Sigmoid colon (tissue), 7 donors: ENCODE data around the gene OSMR. TPM values are rescaled to one million over a fixed set of nuclear protein-coding genes. Genes with fewer than 3 reads are reported as not detected.
"Not testable (repeated sequence)": the region's sequence is repeated elsewhere in the genome, so short reads cannot be mapped to it uniquely, and the experiment has no call there.

Source experiments
- DNase-seq: peaks from one replicate; pipeline ENCODE4 v3.0.0-alpha.2; 2019
- H3K27ac ChIP-seq, 4 donors: fragments of 200-600 bp; sonication (generic); one replicate each; pipeline ENCODE4 v1.5.1; 2016 to 2019; ENCODE audit warnings: mild to moderate bottlenecking in 1 of 4
- H3K27me3 ChIP-seq, 3 donors: fragments of 200-600 bp; sonication (generic); one replicate each; pipeline ENCODE4 v1.5.1; 2019; ENCODE audit warnings: mild to moderate bottlenecking in 1 of 3
- H3K36me3 ChIP-seq, 4 donors: fragments of 200-600 bp; sonication (generic); one replicate each; pipeline ENCODE4 v1.5.1; 2016 to 2019
- H3K4me1 ChIP-seq, 4 donors: fragments of 200-600 bp; sonication (generic); one replicate each; pipeline ENCODE4 v1.5.1; 2017 to 2019
- H3K4me3 ChIP-seq, 4 donors: fragments of 200-600 bp; sonication (generic); one replicate each; pipeline ENCODE4 v1.5.1; 2017 to 2019; ENCODE audit warnings: mild to moderate bottlenecking in 2 of 4, moderate library complexity in 1 of 4
- H3K9me3 ChIP-seq, 4 donors: fragments of 200-600 bp in 3 of 4; sonication (generic) in 3 of 4; one replicate each; pipeline versions ENCODE4 v1.5.1 to v1.6.1; 2013 to 2019
- EP300 ChIP-seq, 4 donors: sonication (generic); formaldehyde crosslinking; IDR thresholded peaks; one replicate each; pipeline ENCODE4 v1.6.1; 2017; ENCODE audit warnings: antibody characterized with exemption in 4 of 4
- POLR2A ChIP-seq, 2 donors: fragments of 450-650 bp; IDR thresholded peaks; one replicate each; pipeline ENCODE4 v1.6.1; 2016; ENCODE audit warnings: antibody characterized with exemption in 2 of 2, mild to moderate bottlenecking in 2 of 2, moderate library complexity in 2 of 2
- POLR2AphosphoS5 ChIP-seq, 4 donors: sonication (generic); formaldehyde crosslinking; IDR thresholded peaks; one replicate each; pipeline ENCODE4 v1.6.1; 2017; ENCODE audit warnings: antibody characterized with exemption in 4 of 4
- WGBS, 2 donors: extraction: QIAGEN DNeasy Blood & Tissue Kit; methylation state at CpG; one replicate each; pipeline ENCODE4 v1.1.7; 2013; 5-methylcytosine and 5-hydroxymethylcytosine counted together
- intact Hi-C: fragments of 100-400 bp; cut with DNase I; formaldehyde crosslinking; loops from one replicate; pipeline ENCODE4 v1.15.1; 2023
- polyA plus RNA-seq, 3 donors: library from polyadenylated mRNA; stranded (reverse); fragments of 200-250 nt; gene quantifications; one replicate each; pipeline ENCODE4 v1.2.3, GENCODE V29; 2013
- total RNA-seq, 4 donors: library from RNA; depleted of rRNA; stranded (reverse); fragments of >200 nt; gene quantifications; one replicate each; pipeline ENCODE4 v1.1.0, GENCODE V29; 2016
- TF ChIP-seq, protein P1 (sequence below), 4 experiments: fragments of 450-650 bp in 3 of 4; fragments of 200-600 bp in 1 of 4; IDR thresholded peaks; one replicate each; pipeline ENCODE4 v1.5.1; 2016 to 2019; ENCODE audit warnings: antibody characterized with exemption in 4 of 4, mild to moderate bottlenecking in 3 of 4, moderate library complexity in 2 of 4
- donor health status: healthy with polysubstance abuse.
- donor health status: Bipolar disorder and iron deficiency.
- donor health status: healthy.

OSMR gene
- total and polyA plus RNA-seq, 7 donors, result 0.60 to 65.3 (median 18.5) TPM

DNA sequence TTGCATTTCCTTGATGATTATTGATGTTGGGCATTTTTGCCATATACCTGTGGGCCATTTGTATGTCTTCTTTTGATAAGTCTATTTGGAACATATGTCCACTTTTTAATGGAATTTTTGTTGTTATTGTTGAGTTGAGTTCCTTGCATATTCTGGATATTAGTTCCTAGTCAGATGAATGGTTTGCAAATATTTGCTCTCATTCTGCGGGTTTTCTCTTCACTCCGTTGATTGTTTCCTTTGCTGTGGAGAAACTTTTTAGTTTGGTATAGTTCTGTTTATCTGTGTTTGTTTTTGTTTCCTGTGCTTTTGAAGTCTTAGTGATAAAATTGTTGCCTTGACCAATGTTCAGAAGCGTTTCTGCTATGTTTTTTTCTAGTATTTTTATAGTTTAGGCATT is 13.0 kb downstream of the OSMR start:
- intact Hi-C loops, result no loop called here
- TF ChIP-seq POLR2AphosphoS5 (IDR thresholded peaks at IDR 0.05) (no peak), EP300 (IDR thresholded peaks at IDR 0.05) (no peak), POLR2A (IDR thresholded peaks at IDR 0.05) (no peak)
- TF ChIP-seq, protein P1, sequence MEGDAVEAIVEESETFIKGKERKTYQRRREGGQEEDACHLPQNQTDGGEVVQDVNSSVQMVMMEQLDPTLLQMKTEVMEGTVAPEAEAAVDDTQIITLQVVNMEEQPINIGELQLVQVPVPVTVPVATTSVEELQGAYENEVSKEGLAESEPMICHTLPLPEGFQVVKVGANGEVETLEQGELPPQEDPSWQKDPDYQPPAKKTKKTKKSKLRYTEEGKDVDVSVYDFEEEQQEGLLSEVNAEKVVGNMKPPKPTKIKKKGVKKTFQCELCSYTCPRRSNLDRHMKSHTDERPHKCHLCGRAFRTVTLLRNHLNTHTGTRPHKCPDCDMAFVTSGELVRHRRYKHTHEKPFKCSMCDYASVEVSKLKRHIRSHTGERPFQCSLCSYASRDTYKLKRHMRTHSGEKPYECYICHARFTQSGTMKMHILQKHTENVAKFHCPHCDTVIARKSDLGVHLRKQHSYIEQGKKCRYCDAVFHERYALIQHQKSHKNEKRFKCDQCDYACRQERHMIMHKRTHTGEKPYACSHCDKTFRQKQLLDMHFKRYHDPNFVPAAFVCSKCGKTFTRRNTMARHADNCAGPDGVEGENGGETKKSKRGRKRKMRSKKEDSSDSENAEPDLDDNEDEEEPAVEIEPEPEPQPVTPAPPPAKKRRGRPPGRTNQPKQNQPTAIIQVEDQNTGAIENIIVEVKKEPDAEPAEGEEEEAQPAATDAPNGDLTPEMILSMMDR (IDR thresholded peaks at IDR 0.05), result no peak
- H3K36me3 ChIP-seq, result no peaks in the 10 kb centered on the region
- H3K9me3 ChIP-seq, result peaks cover 0 to 2% (median 0%) of the 10 kb centered on the region in 4 donors
- no peaks in the 10 kb centered on the region for H3K27me3 ChIP-seq
- DNase-seq, result no peak
- no peak overlapping the region for H3K27ac ChIP-seq
- 51 to 75% methylated on average over 3 of the region's 3 CpGs for WGBS, 2 donors
- no peak overlapping the region for H3K4me3 ChIP-seq
- peaks cover 0 to 4% (median 0%) of the 10 kb centered on the region in 4 donors for H3K4me1 ChIP-seq

DNA sequence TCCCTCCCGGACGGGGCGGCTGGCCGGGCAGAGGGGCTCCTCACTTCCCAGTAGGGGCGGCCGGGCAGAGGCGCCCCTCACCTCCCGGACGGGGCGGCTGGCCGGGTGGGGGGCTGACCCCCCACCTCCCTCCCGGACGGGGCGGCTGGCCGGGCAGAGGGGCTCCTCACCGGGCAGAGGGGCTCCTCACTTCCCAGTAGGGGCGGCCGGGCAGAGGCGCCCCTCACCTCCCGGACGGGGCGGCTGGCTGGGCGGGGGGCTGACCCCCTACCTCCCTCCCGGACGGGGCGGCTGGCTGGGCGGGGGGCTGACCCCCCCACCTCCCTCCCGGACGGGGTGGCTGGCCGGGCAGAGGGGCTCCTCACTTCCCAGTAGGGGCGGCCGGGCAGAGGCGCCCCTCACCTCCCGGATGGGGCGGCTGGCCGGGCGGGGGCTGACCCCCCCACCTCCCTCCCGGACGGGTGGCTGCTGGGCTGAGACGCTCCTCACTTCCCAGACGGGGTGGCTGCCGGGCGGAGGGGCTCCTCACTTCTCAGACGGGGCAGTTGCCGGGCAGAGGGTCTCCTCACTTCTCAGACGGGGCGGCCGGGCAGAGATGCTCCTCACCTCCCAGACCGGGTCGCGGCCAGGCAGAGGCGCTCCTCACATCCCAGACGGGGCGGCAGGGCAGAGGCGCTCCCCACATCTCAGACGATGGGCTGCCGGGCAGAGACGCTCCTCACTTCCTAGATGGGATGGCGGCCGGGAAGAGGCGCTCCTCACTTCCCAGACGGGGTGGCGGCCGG is 16.4 kb downstream of the OSMR start:
- 94 to 97% methylated on average over 53 to 57 of the region's 64 CpGs for WGBS, 2 donors
- H3K27ac ChIP-seq, intact Hi-C loops, H3K27me3 ChIP-seq, DNase-seq, H3K36me3 ChIP-seq, H3K4me3 ChIP-seq, H3K9me3 ChIP-seq: not testable (repeated sequence)
- peaks cover 0 to 17% (median 8%) of the 10 kb centered on the region in 4 donors for H3K4me1 ChIP-seq

DNA sequence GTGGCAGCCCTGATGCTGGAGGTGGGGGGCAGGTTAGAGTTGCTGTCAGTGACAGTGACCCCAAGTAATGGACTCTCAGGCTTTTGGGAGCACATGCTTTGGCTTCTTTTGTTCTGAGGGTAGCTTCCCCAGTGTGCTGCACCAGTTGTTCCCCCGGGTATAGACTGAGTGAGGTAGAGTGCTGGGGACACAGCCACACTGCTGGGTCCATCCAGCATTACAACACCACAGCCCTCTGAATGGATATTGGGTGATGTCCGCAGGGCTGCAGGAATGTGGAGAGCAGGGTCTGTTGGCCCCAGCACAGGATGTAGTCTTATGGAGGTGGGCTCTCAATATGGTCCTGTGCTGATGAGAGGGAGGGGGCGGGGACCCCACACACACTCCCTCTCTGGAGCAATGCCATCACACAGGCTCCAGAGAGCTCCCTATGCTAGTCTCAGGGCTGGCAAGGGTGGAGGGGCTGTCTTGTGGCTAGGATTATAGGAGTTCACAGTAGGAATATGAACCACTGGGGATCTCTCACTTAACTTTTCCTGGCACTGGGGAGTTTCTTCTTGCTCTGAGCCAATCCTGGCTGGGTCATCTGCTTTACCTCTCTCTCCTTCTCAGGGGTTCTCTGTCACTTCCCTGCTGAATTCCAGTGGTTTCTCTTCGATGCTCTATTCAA is 20.7 kb downstream of the OSMR start:
- peaks cover 0 to 20% (median 0%) of the 10 kb centered on the region in 4 donors for H3K36me3 ChIP-seq
- H3K27ac ChIP-seq, result no peak overlapping the region
- WGBS, 2 donors, result 80 to 86% methylated on average over 4 of the region's 4 CpGs
- no peak overlapping the region for H3K4me3 ChIP-seq
- H3K9me3 ChIP-seq, result peaks cover 0 to 2% (median 0%) of the 10 kb centered on the region in 4 donors
- DNase-seq, result no peak
- peaks cover 0 to 31% (median 21%) of the 10 kb centered on the region in 4 donors for H3K4me1 ChIP-seq
- no peaks in the 10 kb centered on the region for H3K27me3 ChIP-seq
- intact Hi-C loops, result no loop called here
- no peak for TF ChIP-seq EP300 (IDR thresholded peaks at IDR 0.05)

DNA sequence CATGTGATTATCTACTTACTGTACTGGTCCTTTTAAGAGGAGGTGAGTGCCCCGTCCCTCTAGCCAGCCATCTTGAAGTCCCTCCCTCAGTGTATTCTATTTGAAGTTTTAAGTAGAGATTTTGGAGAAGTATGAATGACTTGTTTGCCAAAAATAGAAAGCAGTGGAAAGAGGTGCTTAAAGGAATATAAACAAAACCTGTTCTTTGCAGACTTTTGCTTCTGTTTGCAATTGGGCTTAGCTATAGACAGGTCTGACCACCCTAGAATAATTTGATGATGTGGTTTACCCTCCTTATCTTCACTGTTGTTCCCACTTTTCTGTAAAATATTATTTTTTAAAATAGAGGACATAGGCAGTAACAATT is 21.2 kb downstream of the OSMR start:
- Histone ChIP-seq H3K4me1 (peaks cover 0 to 36% (median 25%) of the 10 kb centered on the region in 4 donors), H3K27ac (no peak overlapping the region), H3K9me3 (peaks cover 0 to 2% (median 0%) of the 10 kb centered on the region in 4 donors), H3K4me3 (no peak overlapping the region), H3K27me3 (no peaks in the 10 kb centered on the region), H3K36me3 (peaks cover 0 to 20% (median 0%) of the 10 kb centered on the region in 4 donors)
- DNase-seq, result no peak
- TF ChIP-seq EP300 (IDR thresholded peaks at IDR 0.05), result no peak
- no peak for TF ChIP-seq POLR2AphosphoS5 (IDR thresholded peaks at IDR 0.05)
- TF ChIP-seq POLR2A (IDR thresholded peaks at IDR 0.05), result no peak
- TF ChIP-seq, protein P1 (IDR thresholded peaks at IDR 0.05), result no peak
- 67 to 91% methylated on average over 1 of the region's 1 CpG for WGBS, 2 donors
- intact Hi-C loops, result no loop called here

DNA sequence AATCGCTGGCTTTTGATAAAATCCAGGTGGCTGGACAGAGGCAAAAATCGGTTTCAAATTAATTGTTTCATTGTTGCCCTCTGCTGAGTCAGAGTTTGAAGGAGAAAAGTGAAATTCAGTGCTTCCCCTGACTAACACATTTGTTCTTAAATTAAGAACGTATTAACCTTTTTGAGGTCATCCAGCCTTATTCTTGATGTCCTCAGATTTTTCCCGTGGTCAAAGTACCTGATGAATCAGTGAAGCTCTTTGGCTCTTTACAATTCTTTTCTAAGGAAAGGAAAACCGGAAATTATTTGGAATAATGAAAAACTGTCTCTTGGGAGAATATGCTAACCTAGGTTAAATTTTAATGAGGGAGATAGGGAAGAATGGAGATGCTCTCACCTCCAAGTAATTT is 21.6 kb downstream of the OSMR start:
- Histone ChIP-seq H3K27ac (no peak overlapping the region), H3K4me3 (no peak overlapping the region), H3K9me3 (peaks cover 0 to 2% (median 0%) of the 10 kb centered on the region in 4 donors), H3K27me3 (no peaks in the 10 kb centered on the region), H3K4me1 (peaks cover 0 to 40% (median 28%) of the 10 kb centered on the region in 4 donors), H3K36me3 (peaks cover 0 to 20% (median 0%) of the 10 kb centered on the region in 4 donors)
- no peak for DNase-seq
- WGBS, 2 donors, result 82 to 85% methylated on average over 5 of the region's 5 CpGs
- intact Hi-C loops, result no loop called here
- TF ChIP-seq POLR2AphosphoS5 (IDR thresholded peaks at IDR 0.05) (no peak), EP300 (IDR thresholded peaks at IDR 0.05) (no peak), POLR2A (IDR thresholded peaks at IDR 0.05) (no peak)
- TF ChIP-seq, protein P1 (IDR thresholded peaks at IDR 0.05), result no peak
